ENCODE results near the gene LRRC8D.

Gene LRRC8D

DNA sequence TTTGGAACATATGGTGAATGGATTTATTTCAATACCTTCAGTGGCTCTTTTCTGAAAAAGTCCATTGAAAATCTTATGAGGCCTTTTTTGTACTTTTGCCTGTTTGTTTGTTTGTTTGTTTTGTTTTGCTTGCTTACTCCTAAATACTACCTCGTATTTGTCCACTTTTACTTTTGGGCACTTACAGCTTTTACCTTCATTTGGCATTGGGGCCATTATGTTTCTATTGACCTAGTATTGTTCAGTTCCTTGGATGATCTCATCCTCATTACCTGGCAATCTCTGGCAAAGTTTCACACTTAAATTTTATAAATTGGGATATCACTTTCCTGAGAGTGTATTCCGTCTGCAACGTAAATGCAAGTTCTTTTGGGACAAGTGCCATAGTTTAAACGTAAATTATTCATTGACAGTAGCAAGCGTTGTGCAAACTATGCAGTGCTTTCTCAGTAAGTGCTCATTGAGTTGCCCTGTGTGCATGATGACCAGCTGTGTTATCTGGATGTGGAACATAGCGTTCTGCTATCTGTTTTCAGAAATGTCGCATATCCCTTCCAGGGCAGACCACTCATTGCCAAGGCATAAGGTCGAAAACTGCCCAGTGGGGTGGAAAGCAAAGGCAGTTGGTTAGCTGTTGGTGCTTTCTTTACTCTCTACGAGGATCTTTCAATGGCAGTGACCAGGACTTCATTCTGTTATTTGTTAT is 51.1 kb downstream of the LRRC8D start:
- no peak for TF ChIP-seq CTCF (IDR thresholded peaks at IDR 0.05; ENCODE audit: insufficient read depth, low read depth, low read length, missing control alignments)
- no peak for DNase-seq (ENCODE audit: low read depth)
- H3K4me3 ChIP-seq (ENCODE audit: low read depth, low read length): no peak overlapping the region

- no peak for DNase-seq (ENCODE audit: low read depth)
- H3K4me3 ChIP-seq (ENCODE audit: low read depth, low read length): no peak overlapping the region
- no peak for TF ChIP-seq CTCF (IDR thresholded peaks at IDR 0.05; ENCODE audit: insufficient read depth, low read depth, low read length, missing control alignments)
Measured at GRCh38 chr1:89872567-89872966, 51.7 kb downstream of the LRRC8D start.

GRCh38 chr1:89873288-89873687 is 52.5 kb downstream of the LRRC8D start:
- no peak for DNase-seq (ENCODE audit: low read depth)
- TF ChIP-seq CTCF (IDR thresholded peaks at IDR 0.05; ENCODE audit: insufficient read depth, low read depth, low read length, missing control alignments): no peak
- no peak overlapping the region for H3K4me3 ChIP-seq (ENCODE audit: low read depth, low read length)

GRCh38 chr1:89873770-89874169 is 52.9 kb downstream of the LRRC8D start:
- no peak for TF ChIP-seq CTCF (IDR thresholded peaks at IDR 0.05; ENCODE audit: insufficient read depth, low read depth, low read length, missing control alignments)
- H3K4me3 ChIP-seq (ENCODE audit: low read depth, low read length): no peak overlapping the region
- no peak for DNase-seq (ENCODE audit: low read depth)

DNA sequence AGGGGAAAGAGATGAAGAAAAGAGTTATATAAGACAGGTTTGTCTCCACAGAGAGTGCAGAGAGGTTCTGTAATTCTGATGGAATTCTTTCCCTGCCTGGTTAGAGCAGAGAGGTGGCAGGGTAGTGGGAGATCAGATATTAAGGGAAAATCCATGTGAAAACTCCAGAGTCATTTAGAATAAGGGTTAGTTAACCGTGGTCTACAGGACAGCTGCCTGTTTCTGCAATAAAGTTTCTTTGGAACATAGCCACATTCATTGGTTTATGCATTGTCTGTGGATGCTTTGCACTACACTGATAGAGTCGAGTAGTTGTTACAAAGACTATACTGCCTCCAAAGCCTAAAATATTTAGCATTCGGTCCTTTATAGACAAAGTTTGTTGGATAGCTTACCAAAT is 55.6 kb downstream of the LRRC8D start:
- H3K4me3 ChIP-seq (ENCODE audit: low read depth, low read length): no peak overlapping the region
- no peak for DNase-seq (ENCODE audit: low read depth)
- TF ChIP-seq CTCF (IDR thresholded peaks at IDR 0.05; ENCODE audit: insufficient read depth, low read depth, low read length, missing control alignments): no peak

DNA sequence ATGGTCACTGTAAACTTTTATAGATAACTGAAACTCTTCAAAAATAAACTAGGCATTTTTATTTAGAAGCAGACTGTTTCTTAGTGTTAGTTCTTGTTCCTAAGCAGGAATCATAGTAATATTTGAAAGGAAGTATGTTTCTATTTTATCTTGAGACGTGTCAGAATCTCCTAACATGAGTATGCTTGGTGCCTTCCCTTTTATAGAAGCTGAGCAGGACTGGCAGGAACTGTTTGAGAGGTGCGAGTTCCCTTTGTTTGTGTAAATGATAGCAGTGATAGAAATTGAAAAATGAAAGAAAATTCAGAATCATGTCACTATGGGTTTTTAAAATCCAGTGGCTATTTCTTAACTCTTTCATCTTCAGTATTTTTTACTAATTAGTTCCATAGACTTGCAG is 56.9 kb downstream of the LRRC8D start:
- TF ChIP-seq CTCF (IDR thresholded peaks at IDR 0.05; ENCODE audit: insufficient read depth, low read depth, low read length, missing control alignments): no peak
- DNase-seq (ENCODE audit: low read depth): no peak

GRCh38 chr1:89878256-89878655 is 57.4 kb downstream of the LRRC8D start:
- TF ChIP-seq CTCF (IDR thresholded peaks at IDR 0.05; ENCODE audit: insufficient read depth, low read depth, low read length, missing control alignments): no peak
- no peak overlapping the region for H3K4me3 ChIP-seq (ENCODE audit: low read depth, low read length)
- DNase-seq (ENCODE audit: low read depth): no peak

More for the DNA sequence above, 56.9 kb downstream of the LRRC8D start:
- no peak overlapping the region for H3K4me3 ChIP-seq (ENCODE audit: low read depth, low read length)
